PC-3 (cell line): ENCODE results near the gene ENAM. TPM values are rescaled to one million over a fixed set of nuclear protein-coding genes. Genes with fewer than 3 reads are reported as not detected.
A peak's percentile ranks its signal among the peaks of the same experiment; 100 is the strongest.
"Not testable (repeated sequence)": the region's sequence is repeated elsewhere in the genome, so short reads cannot be mapped to it uniquely, and the experiment has no call there.

Experiments used
- ATAC-seq: fragments of 200-7000 bp; cut with Tn5 transposase; 2 replicates; pipeline ENCODE4 v1.9.1; 2020; ENCODE audit warnings: mild to moderate bottlenecking, moderate library complexity
- BruUV-seq: library from RNA; stranded (reverse); fragments of 400-500 nt; replicated peaks from 2 replicates; lab custom pipeline; 2021; lab: Mats Ljungman, UMichigan
- CTCF ChIA-PET: fragments of 300-600 bp; sonication (Branson Sonifier 250); formaldehyde crosslinking; loops from one replicate; lab custom pipeline; 2022; ENCODE audit warnings: antibody characterized with exemption; lab: Charles Lee
- POLR2A ChIA-PET: fragments of 300-600 bp; sonication (Branson Sonifier 250); formaldehyde crosslinking; loops from one replicate; lab custom pipeline; 2022; ENCODE audit warnings: antibody characterized with exemption; ENCODE audit not compliant: unreplicated experiment; lab: Charles Lee
- DNase-seq: peaks from one replicate; pipeline ENCODE4 v3.0.0-alpha.2; 2015
- H2AFZ ChIP-seq: fragments of 300-600 bp; sonication (generic); 2 replicates; pipeline ENCODE4 v1.6.0; 2016; ENCODE audit warnings: antibody characterized with exemption, low read length
- H3F3A ChIP-seq: fragments of 300-600 bp; sonication (generic); one replicate; pipeline ENCODE4 v1.6.0; 2017; ENCODE audit warnings: antibody characterized with exemption, low read length, control low read depth, mild to moderate bottlenecking; ENCODE audit not compliant: unreplicated experiment
- H3K27ac ChIP-seq: fragments of 300-600 bp; sonication (generic); 2 replicates; pipeline ENCODE4 v1.5.1; 2016; ENCODE audit warnings: mild to moderate bottlenecking, low read length
- H3K27me3 ChIP-seq: fragments of 300-600 bp; sonication (generic); 2 replicates; pipeline ENCODE4 v1.6.1; 2016; ENCODE audit warnings: low read length, mixed read lengths
- H3K36me3 ChIP-seq: fragments of 300-600 bp; sonication (generic); 2 replicates; pipeline ENCODE4 v1.6.1; 2016; ENCODE audit warnings: low read depth, mixed run types, low read length, mixed read lengths
- H3K4me1 ChIP-seq: fragments of 300-600 bp; sonication (generic); 2 replicates; pipeline ENCODE4 v1.5.1; 2016; ENCODE audit warnings: low read length; ENCODE audit not compliant: insufficient read depth
- H3K4me2 ChIP-seq: fragments of 300-600 bp; sonication (generic); 2 replicates; pipeline ENCODE4 v1.6.0; 2016; ENCODE audit warnings: low read length
- H3K4me3 ChIP-seq: fragments of 300-600 bp; sonication (generic); 2 replicates; pipeline ENCODE4 v1.5.1; 2016; ENCODE audit warnings: mild to moderate bottlenecking, low read length, mixed read lengths
- H3K79me2 ChIP-seq: fragments of 300-600 bp; sonication (generic); 2 replicates; pipeline ENCODE4 v1.6.1; 2017; ENCODE audit warnings: low read length, mixed read lengths
- H3K9ac ChIP-seq: fragments of 300-600 bp; sonication (generic); 2 replicates; pipeline ENCODE4 v1.6.0; 2016; ENCODE audit warnings: mild to moderate bottlenecking, low read length
- H3K9me2 ChIP-seq: fragments of 300-600 bp; sonication (generic); replicated peaks from 2 replicates; pipeline ENCODE4 v1.6.1; 2016; ENCODE audit warnings: mixed run types, low read length, mixed read lengths
- H3K9me3 ChIP-seq: fragments of 300-600 bp; sonication (generic); 2 replicates; pipeline ENCODE4 v1.6.1; 2016; ENCODE audit warnings: low read length, mixed read lengths
- H4K20me1 ChIP-seq: fragments of 300-600 bp; sonication (generic); 2 replicates; pipeline ENCODE4 v1.6.1; 2016; ENCODE audit warnings: low read length, mixed read lengths
- CTCF ChIP-seq: fragments of 300-600 bp; sonication (generic); conservative IDR thresholded peaks from 2 replicates; pipeline ENCODE4 v1.5.1; 2017; ENCODE audit warnings: antibody characterized with exemption, low read depth, mild to moderate bottlenecking, low read length
- EZH2 ChIP-seq: fragments of 300-600 bp; sonication (generic); IDR thresholded peaks from one replicate; pipeline ENCODE4 v1.6.1; 2017; ENCODE audit warnings: antibody characterized with exemption, mild to moderate bottlenecking, low read length; ENCODE audit not compliant: unreplicated experiment
- EZH2phosphoT487 ChIP-seq: fragments of 300-600 bp; sonication (generic); IDR thresholded peaks from 2 replicates; pipeline ENCODE4 v1.6.1; 2018; ENCODE audit warnings: mild to moderate bottlenecking, antibody characterized with exemption, low read length, borderline replicate concordance
- intact Hi-C: fragments of 100-400 bp; cut with micrococcal nuclease; formaldehyde crosslinking; loops from 2 replicates; pipeline ENCODE4 v1.9.0; 2023
- total RNA-seq: library from RNA; depleted of rRNA; stranded (reverse); fragments of >200 nt; gene quantifications from 2 replicates; pipeline ENCODE4 v1.2.3, GENCODE V29; 2014

ENAM gene
- total RNA-seq, 1 experiment from 2014 or later: not detected

- POLR2A ChIA-PET: no interaction called here
- Histone ChIP-seq H3K4me3 (no peak overlapping the region), H3K4me2 (no peak overlapping the region), H3K9ac (no peak overlapping the region), H3K9me2 (no peaks in the 10 kb centered on the region), H3F3A (no peaks in the 10 kb centered on the region), H3K27me3 (no peaks in the 10 kb centered on the region), H3K27ac (no peak overlapping the region), H3K9me3 (no peaks in the 10 kb centered on the region), H3K79me2 (no peaks in the 10 kb centered on the region), H4K20me1 (no peaks in the 10 kb centered on the region), H3K4me1 (no peaks in the 10 kb centered on the region), H2AFZ (no peak overlapping the region), H3K36me3 (no peaks in the 10 kb centered on the region)
- intact Hi-C loops: loop anchor here (10.0 kb wide), 1 partner anchor 76 kb away; no protein-coding TSS in a partner anchor
- CTCF ChIA-PET: no interaction called here
- TF ChIP-seq CTCF (no peak), EZH2 (no peak), EZH2phosphoT487 (no peak)
- ATAC-seq: no peak
- no TSS peak for BruUV-seq
- no peak for DNase-seq
Measured at GRCh38 chr4:70658418-70658817, 29.9 kb downstream of the ENAM start.

- Histone ChIP-seq H3K36me3 (no peaks in the 10 kb centered on the region), H3K4me3 (no peak overlapping the region), H4K20me1 (no peaks in the 10 kb centered on the region), H3K27ac (no peak overlapping the region), H3K4me1 (no peaks in the 10 kb centered on the region), H3F3A (no peaks in the 10 kb centered on the region), H3K9me3 (no peaks in the 10 kb centered on the region), H3K9ac (no peak overlapping the region), H2AFZ (no peak overlapping the region), H3K4me2 (no peak overlapping the region), H3K9me2 (no peaks in the 10 kb centered on the region), H3K79me2 (no peaks in the 10 kb centered on the region), H3K27me3 (no peaks in the 10 kb centered on the region)
- no peak for ATAC-seq
- ChIA-PET CTCF (no interaction called here), POLR2A (no interaction called here)
- no TSS peak for BruUV-seq
- no peak for DNase-seq
- intact Hi-C loops: no loop called here
- no peak for TF ChIP-seq CTCF
- TF ChIP-seq EZH2: no peak
- TF ChIP-seq EZH2phosphoT487: no peak
Measured at GRCh38 chr4:70660106-70660505, 31.6 kb downstream of the ENAM start.

GRCh38 chr4:70661309-70661922 lies 32.9 kb downstream of the ENAM start:
- CTCF ChIA-PET, H4K20me1 ChIP-seq, H3K36me3 ChIP-seq, H3K4me1 ChIP-seq, ATAC-seq, H3K9ac ChIP-seq, H3K9me2 ChIP-seq, H3K27me3 ChIP-seq, H3K9me3 ChIP-seq, H3K27ac ChIP-seq, BruUV-seq, POLR2A ChIA-PET, H3F3A ChIP-seq, H3K4me3 ChIP-seq, H3K4me2 ChIP-seq, intact Hi-C loops, H3K79me2 ChIP-seq, DNase-seq: not testable (repeated sequence)
- 0 out of 2 replicates have a peak overlapping the region, but pooled peaks have one; percentile 31 for H2AFZ ChIP-seq
